Stimulated activated CD4-positive, alpha-beta T cell treated with anti-CD3 and anti-CD28 coated beads, Interleukin-12 subunit alpha, Interleukin-12 subunit beta, amount 100 ng/mL, for 4 hours (primary cell): Measurements from ENCODE around the gene RNPEP.
"Not testable (repeated sequence)": the region's sequence is repeated elsewhere in the genome, so short reads cannot be mapped to it uniquely, and the experiment has no call there.

ENCODE experiments used
- DNase-seq: peaks from one replicate; pipeline ENCODE4 v3.0.0-alpha.2; 2020

RNPEP gene

GRCh38 chr1:202011994-202012393, 29.5 kb downstream of the RNPEP start:
- no peak for DNase-seq

- no peak for DNase-seq
Observed at GRCh38 chr1:202012544-202013478, 30.4 kb downstream of the RNPEP start.

- DNase-seq, result no peak
Observed at GRCh38 chr1:202013603-202014002, 31.2 kb downstream of the RNPEP start.

GRCh38 chr1:202014060-202014459, 31.6 kb downstream of the RNPEP start:
- DNase-seq, result no peak

- DNase-seq, result no peak
Observed at GRCh38 chr1:202014915-202015661, 32.6 kb downstream of the RNPEP start.

GRCh38 chr1:202015662-202015937, 33.2 kb downstream of the RNPEP start:
- DNase-seq, result no peak

- DNase-seq, result no peak
Observed at GRCh38 chr1:202016022-202016810, 33.8 kb downstream of the RNPEP start.

- no peak for DNase-seq
Observed at GRCh38 chr1:202016811-202017748, 34.6 kb downstream of the RNPEP start.

GRCh38 chr1:202017749-202018467, 35.5 kb downstream of the RNPEP start:
- DNase-seq, result no peak

- no peak for DNase-seq
Observed at GRCh38 chr1:202018468-202019234, 36.2 kb downstream of the RNPEP start.

GRCh38 chr1:202019235-202019558, 36.7 kb downstream of the RNPEP start:
- DNase-seq, result not testable (repeated sequence)

- DNase-seq, result no peak
Observed at GRCh38 chr1:202023001-202023433, 40.6 kb downstream of the RNPEP start.

- DNase-seq, result no peak
Observed at GRCh38 chr1:202029171-202029665, 46.8 kb downstream of the RNPEP start.

- no peak for DNase-seq
Observed at GRCh38 chr1:202029727-202030126, 47.3 kb downstream of the RNPEP start.

- DNase-seq, result no peak
Observed at GRCh38 chr1:202031796-202032195, 49.3 kb downstream of the RNPEP start.

GRCh38 chr1:202034149-202034682, 51.8 kb downstream of the RNPEP start:
- DNase-seq, result no peak

- DNase-seq, result no peak
Observed at GRCh38 chr1:202034683-202035462, 52.4 kb downstream of the RNPEP start.

- no peak for DNase-seq
Observed at GRCh38 chr1:202036595-202037387, 54.3 kb downstream of the RNPEP start.
